AG04449 (cell line): ENCODE measurements around the gene CTNNA1.

Experiments
- CTCF ChIA-PET: fragments of 350-600 bp; formaldehyde crosslinking; extraction: SDS; loops from one replicate; lab custom pipeline; 2021; ENCODE audit warnings: antibody characterized with exemption; lab: Yijun Ruan, JAX
- POLR2A ChIA-PET: fragments of 400-600, 350-600 bp; formaldehyde crosslinking; extraction: SDS; loops from one replicate; lab custom pipeline; 2020; ENCODE audit warnings: antibody characterized with exemption, inconsistent platforms; lab: Yijun Ruan, JAX
- DNase-seq: peaks from one replicate; pipeline ENCODE4 v3.0.0-alpha.2; 2010; ENCODE audit warnings: low read depth, low spot score
- H3K4me3 ChIP-seq: 2 replicates; pipeline ENCODE4 v1.5.1; 2011; ENCODE audit warnings: low read depth, mild to moderate bottlenecking, control low read depth, low read length
- CTCF ChIP-seq: IDR thresholded peaks from one replicate; pipeline ENCODE4 v1.5.1; 2011; ENCODE audit warnings: mild to moderate bottlenecking, moderate library complexity, low read length, control low read depth, inconsistent platforms; ENCODE audit not compliant: insufficient read depth; ENCODE audit errors: missing control alignments

Gene CTNNA1

GRCh38 chr5:138844125-138844461 lies 90.9 kb downstream of the CTNNA1 start:
- DNase-seq, result no peak
- TF ChIP-seq CTCF, result no peak
- no peak overlapping the region for H3K4me3 ChIP-seq
- CTCF ChIA-PET, result interaction anchor here (2.4 kb wide), 1 partner anchor 18 kb away, joined by 18 read pairs; no protein-coding TSS in a partner anchor
- POLR2A ChIA-PET, result no interaction called here

GRCh38 chr5:138844812-138845513 lies 91.7 kb downstream of the CTNNA1 start:
- POLR2A ChIA-PET, result interaction anchor here (0.6 to 0.8 kb wide), 3 partner anchors 84 to 566 kb away, joined by 3 read pairs; no protein-coding TSS in a partner anchor
- DNase-seq, result peak; percentile 55
- H3K4me3 ChIP-seq, result no peak overlapping the region

GRCh38 chr5:138849439-138849838 lies 96.2 kb downstream of the CTNNA1 start:
- CTCF ChIA-PET, result interaction anchor here (1.3 kb wide), 1 partner anchor 25 kb away, joined by 4 read pairs; no protein-coding TSS in a partner anchor
- TF ChIP-seq CTCF, result no peak
- no peak overlapping the region for H3K4me3 ChIP-seq
- POLR2A ChIA-PET, result no interaction called here
- DNase-seq, result no peak

More at GRCh38 chr5:138844812-138845513, 91.7 kb downstream of the CTNNA1 start:
- no peak for TF ChIP-seq CTCF
- CTCF ChIA-PET, result interaction anchor here (1.0 to 2.4 kb wide), 4 partner anchors 10 to 19 kb away, joined by 3 to 18 read pairs (median 4); no protein-coding TSS in a partner anchor

GRCh38 chr5:138849882-138850281 lies 96.7 kb downstream of the CTNNA1 start:
- H3K4me3 ChIP-seq, result no peak overlapping the region
- CTCF ChIA-PET, result interaction anchor here (1.3 kb wide), 1 partner anchor 25 kb away, joined by 4 read pairs; no protein-coding TSS in a partner anchor
- no peak for TF ChIP-seq CTCF
- no peak for DNase-seq
- POLR2A ChIA-PET, result no interaction called here

GRCh38 chr5:138850865-138851435 lies 97.7 kb downstream of the CTNNA1 start:
- DNase-seq, result no peak

More at GRCh38 chr5:138850865-138851435, 97.7 kb downstream of the CTNNA1 start:
- ChIA-PET CTCF (no interaction called here), POLR2A (no interaction called here)
- H3K4me3 ChIP-seq, result no peak overlapping the region
- TF ChIP-seq CTCF, result no peak
